ENCODE data around the gene ANKRD34A. TPM values are rescaled to one million over a fixed set of nuclear protein-coding genes. Genes with fewer than 3 reads are reported as not detected.

ANKRD34A gene
- total and polyA plus RNA-seq, 3 donors from 2014 or later: 0.31 to 0.51 (median 0.43) TPM

DNA sequence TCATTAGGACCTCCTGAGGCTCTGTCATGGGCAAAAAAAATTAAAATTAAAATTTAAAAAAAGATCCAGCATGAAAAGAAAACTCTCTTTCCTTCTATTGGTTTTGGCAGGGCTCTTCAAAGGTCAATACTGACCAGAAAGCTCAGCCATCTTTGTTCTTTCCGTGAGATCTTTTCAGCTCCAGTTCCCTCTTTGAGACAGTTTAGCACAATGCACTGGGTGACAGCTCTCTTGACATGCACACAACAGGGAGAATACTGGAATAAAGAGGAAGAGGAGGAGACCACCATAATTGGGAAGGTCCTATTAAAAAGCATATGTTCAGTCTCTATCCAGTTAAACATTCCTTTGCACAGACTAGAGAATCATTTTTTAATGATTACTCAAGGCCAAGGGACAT is 12.8 kb downstream of the ANKRD34A start:
- H3K9me3 ChIP-seq: no peaks in the 10 kb centered on the region
- no peak overlapping the region for H3K4me3 ChIP-seq
- H3K27ac ChIP-seq: no peak overlapping the region
- H3K27me3 ChIP-seq: no peaks in the 10 kb centered on the region
- intact Hi-C loops (cut with DNase I; ENCODE audit: low total_unique reads): no loop called here
- 71 to 79% methylated on average over 1 of the region's 1 CpG for WGBS, 2 donors
- no peak for TF ChIP-seq POLR2A (IDR thresholded peaks at IDR 0.05)
- TF ChIP-seq, protein P1, sequence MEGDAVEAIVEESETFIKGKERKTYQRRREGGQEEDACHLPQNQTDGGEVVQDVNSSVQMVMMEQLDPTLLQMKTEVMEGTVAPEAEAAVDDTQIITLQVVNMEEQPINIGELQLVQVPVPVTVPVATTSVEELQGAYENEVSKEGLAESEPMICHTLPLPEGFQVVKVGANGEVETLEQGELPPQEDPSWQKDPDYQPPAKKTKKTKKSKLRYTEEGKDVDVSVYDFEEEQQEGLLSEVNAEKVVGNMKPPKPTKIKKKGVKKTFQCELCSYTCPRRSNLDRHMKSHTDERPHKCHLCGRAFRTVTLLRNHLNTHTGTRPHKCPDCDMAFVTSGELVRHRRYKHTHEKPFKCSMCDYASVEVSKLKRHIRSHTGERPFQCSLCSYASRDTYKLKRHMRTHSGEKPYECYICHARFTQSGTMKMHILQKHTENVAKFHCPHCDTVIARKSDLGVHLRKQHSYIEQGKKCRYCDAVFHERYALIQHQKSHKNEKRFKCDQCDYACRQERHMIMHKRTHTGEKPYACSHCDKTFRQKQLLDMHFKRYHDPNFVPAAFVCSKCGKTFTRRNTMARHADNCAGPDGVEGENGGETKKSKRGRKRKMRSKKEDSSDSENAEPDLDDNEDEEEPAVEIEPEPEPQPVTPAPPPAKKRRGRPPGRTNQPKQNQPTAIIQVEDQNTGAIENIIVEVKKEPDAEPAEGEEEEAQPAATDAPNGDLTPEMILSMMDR (IDR thresholded peaks at IDR 0.05): no peak
- DNase-seq: no peak
- H3K4me1 ChIP-seq: peaks cover 16% of the 10 kb centered on the region
- no peaks in the 10 kb centered on the region for H3K36me3 ChIP-seq (ENCODE audit: low read depth, missing control alignments)

GRCh38 chr1:145949219-145949618 is 15.2 kb downstream of the ANKRD34A start:
- H3K36me3 ChIP-seq (ENCODE audit: low read depth, missing control alignments): no peaks in the 10 kb centered on the region
- no peak for DNase-seq
- 61 to 82% methylated on average over 4 of the region's 4 CpGs for WGBS, 2 donors
- intact Hi-C loops (cut with DNase I; ENCODE audit: low total_unique reads): no loop called here
- H3K27me3 ChIP-seq: no peaks in the 10 kb centered on the region
- TF ChIP-seq POLR2A (IDR thresholded peaks at IDR 0.05): no peak
- TF ChIP-seq, protein P1 (IDR thresholded peaks at IDR 0.05): no peak
- no peak overlapping the region for H3K4me3 ChIP-seq
- H3K27ac ChIP-seq: no peak overlapping the region
- no peaks in the 10 kb centered on the region for H3K4me1 ChIP-seq
- H3K9me3 ChIP-seq: no peaks in the 10 kb centered on the region

- no peak overlapping the region for H3K4me3 ChIP-seq
- H3K4me1 ChIP-seq: no peaks in the 10 kb centered on the region
- H3K9me3 ChIP-seq: no peaks in the 10 kb centered on the region
- WGBS, 2 donors: 73 to 86% methylated on average over 4 of the region's 4 CpGs
- TF ChIP-seq POLR2A (IDR thresholded peaks at IDR 0.05): no peak
- TF ChIP-seq, protein P1 (IDR thresholded peaks at IDR 0.05): no peak
- intact Hi-C loops (cut with DNase I; ENCODE audit: low total_unique reads): no loop called here
- no peak for DNase-seq
- H3K27ac ChIP-seq: no peak overlapping the region
- H3K36me3 ChIP-seq (ENCODE audit: low read depth, missing control alignments): no peaks in the 10 kb centered on the region
- no peaks in the 10 kb centered on the region for H3K27me3 ChIP-seq
Measured at GRCh38 chr1:145947551-145947950, 16.8 kb downstream of the ANKRD34A start.

DNA sequence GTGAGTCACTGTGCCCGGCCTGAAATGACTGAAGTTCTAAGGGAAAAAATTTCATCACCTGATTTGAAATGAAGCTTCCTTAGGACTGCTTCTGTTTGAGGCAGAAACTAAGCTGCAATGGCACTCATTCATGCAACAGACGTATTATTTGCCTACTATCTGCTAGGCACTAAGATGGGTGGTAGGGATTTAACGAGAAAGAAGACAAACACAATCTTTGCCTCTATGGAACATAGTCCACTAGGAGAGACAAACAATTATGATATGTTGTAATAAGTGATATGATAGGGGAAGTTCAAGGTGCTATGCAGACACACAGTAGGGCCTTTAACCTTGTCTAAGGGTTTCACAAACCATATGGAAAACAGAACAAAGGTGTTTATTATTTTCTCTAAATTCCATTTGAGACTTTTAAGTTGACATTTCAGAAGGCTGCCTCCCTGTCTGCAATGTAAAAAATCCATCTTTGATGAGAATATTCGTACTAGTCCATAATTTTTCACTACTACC is 17.8 kb downstream of the ANKRD34A start:
- Histone ChIP-seq H3K27ac (no peak overlapping the region), H3K27me3 (no peaks in the 10 kb centered on the region), H3K4me1 (no peaks in the 10 kb centered on the region), H3K9me3 (no peaks in the 10 kb centered on the region), H3K36me3 (ENCODE audit: low read depth, missing control alignments) (no peaks in the 10 kb centered on the region), H3K4me3 (no peak overlapping the region)
- no peak for TF ChIP-seq POLR2A (IDR thresholded peaks at IDR 0.05)
- TF ChIP-seq, protein P1 (IDR thresholded peaks at IDR 0.05): no peak
- no peak for DNase-seq
- intact Hi-C loops (cut with DNase I; ENCODE audit: low total_unique reads): no loop called here
- 90 to 93% methylated on average over 4 of the region's 4 CpGs for WGBS, 2 donors

DNA sequence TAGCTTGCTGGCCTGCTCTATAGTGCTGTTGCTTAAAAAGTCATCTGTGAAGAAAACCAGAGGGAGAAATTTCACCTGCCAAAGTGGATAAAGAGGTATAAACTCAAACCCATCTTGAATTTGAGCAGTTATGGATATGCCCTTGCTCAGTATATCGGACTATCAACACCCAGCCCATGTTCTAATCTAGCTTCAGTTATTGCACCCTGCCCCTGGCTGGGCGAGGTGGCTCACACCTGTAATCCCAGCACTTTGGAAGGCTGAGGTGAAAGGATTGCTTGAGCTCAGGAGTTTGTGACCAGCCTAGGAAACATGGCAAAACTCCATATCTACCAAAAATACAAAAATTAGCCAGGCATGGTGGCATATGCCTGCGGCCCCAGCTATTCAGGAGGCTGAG is 19.8 kb downstream of the ANKRD34A start:
- 91 to 97% methylated on average over 3 of the region's 3 CpGs for WGBS, 2 donors
- no peaks in the 10 kb centered on the region for H3K9me3 ChIP-seq
- no peak overlapping the region for H3K27ac ChIP-seq
- DNase-seq: no peak
- no peaks in the 10 kb centered on the region for H3K4me1 ChIP-seq
- intact Hi-C loops (cut with DNase I; ENCODE audit: low total_unique reads): no loop called here
- no peak for TF ChIP-seq POLR2A (IDR thresholded peaks at IDR 0.05)
- TF ChIP-seq, protein P1 (IDR thresholded peaks at IDR 0.05): no peak
- H3K27me3 ChIP-seq: no peaks in the 10 kb centered on the region
- H3K36me3 ChIP-seq (ENCODE audit: low read depth, missing control alignments): no peaks in the 10 kb centered on the region
- H3K4me3 ChIP-seq: no peak overlapping the region
